Fibroblast of skin of abdomen (primary cell): ENCODE measurements around the gene NDFIP2.
A peak's percentile ranks its signal among the peaks of the same experiment; 100 is the strongest.
"Not testable (repeated sequence)": the region's sequence is repeated elsewhere in the genome, so short reads cannot be mapped to it uniquely, and the experiment has no call there.

Experiments
- DNase-seq: peaks from one replicate; pipeline ENCODE4 v3.0.0-alpha.2; 2013

NDFIP2 gene

DNA sequence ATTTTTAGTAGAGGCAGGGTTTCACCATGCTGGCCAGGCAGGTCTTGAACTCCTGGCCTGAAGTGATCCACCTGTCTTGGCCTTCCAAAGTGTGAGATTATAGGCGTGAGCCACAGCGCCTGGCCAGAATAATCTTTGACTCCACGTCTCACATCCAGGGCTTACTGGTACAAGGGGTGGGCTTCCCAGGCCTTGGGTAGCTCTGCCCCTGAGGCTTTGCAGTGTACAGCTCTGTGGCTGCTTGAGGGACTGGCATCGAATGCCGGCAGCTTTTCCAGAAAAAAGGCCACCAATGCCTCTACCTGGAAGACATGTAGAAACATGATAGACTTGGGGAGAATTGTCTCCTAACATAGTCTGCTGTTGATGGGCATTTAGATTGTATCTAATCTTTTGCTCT is 57.8 kb downstream of the NDFIP2 start:
- no peak for DNase-seq

DNA sequence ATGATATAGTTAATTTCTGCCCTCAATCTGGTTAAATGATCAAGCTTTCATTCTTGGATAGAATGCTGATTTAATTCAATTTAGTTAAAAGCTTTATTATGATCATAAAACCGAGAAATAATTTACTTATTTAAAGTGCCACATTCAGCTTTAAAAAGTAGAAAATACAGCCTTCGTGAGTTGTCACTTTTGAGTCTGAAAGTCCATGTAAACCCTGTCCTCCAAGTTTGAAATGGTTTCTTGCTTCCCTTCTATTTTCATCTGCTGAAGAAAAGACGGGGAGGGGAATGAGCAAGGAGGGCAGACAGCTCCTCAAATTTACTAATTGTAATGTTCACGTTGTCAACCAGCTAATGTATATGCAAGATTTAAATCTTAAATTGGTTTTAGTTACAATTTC is 59.5 kb downstream of the NDFIP2 start:
- DNase-seq = no peak

- DNase-seq = peak; percentile 55
These were observed 60.6 kb downstream of the NDFIP2 start for GRCh38 chr13:79541426-79542049.

GRCh38 chr13:79543883-79544282 is 62.9 kb downstream of the NDFIP2 start:
- no peak for DNase-seq

- DNase-seq = no peak
These were observed 66.5 kb downstream of the NDFIP2 start for GRCh38 chr13:79547211-79548195.

- DNase-seq = peak; percentile 8
These were observed 67.9 kb downstream of the NDFIP2 start for GRCh38 chr13:79548902-79549301.

DNA sequence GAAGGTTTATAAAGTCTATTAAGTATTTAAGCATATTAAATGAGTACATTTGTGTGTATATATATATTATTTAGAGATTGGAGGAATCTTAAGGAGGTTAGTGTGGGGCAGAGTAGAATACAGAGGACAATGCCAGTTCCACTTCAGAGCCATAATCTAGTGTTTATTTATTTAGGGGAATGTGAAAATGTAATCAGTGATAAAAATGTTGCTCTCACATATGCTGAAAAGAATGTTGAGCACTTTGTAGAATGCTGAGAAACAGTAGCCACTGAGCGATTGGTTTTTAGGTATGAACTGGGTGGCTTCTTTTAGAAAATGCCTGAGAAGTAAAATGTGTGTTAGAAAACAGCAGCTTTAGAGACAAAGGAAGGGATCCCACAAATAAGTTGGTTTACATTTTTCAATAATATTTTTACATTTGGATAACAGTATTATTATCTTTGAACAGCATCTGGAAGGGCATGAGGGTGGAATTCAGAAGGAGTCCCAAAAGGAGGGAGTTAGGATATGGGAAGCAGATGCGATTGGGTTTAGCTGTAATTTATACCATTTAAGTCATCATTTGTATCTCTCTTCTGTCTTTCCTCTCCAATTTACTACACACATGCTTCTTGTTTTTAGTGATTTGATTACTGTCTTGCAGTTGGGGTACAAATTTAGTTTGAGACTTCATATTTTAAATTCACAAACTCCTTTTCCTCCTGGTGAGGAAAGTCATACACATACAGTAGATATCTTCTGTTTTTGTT is 68.6 kb downstream of the NDFIP2 start:
- peak; percentile 4 for DNase-seq

DNA sequence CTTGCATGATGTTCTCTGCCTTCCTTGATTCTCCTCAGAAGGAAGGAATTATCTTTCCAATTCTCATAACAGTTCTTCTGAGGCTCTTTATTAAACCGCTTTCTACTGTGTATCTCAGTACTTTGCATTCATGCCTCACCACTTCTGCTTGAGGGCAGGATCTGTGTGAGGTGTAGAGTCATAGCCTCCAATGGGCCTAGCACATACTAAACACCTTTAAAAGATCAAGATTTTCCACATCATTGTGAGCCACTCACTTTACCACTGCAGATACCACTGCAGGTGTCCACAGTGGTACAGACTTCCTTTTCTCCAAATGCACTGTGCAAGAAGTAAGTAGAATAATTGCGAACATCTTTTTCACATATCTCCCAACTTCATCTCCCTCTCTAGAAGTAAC is 76.7 kb downstream of the NDFIP2 start:
- DNase-seq = no peak

DNA sequence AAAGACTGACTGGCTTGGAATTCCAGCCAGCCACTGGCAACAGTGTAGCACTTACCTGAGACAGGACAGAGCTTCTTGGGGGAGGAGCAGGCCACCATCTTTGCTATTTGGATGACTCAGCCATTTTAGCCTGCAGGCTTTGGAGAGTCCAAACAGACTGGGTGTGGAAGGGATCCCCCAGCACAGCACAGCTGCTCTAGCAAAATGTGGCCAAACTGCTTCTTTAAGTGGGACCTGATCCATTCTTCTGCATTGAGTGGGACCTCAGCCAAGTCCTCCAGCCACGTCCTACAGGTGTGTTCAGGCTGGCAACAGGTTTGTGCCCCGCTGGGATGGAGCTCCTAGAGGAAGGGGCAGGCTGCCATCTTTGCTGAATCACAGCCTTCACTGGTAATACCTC is 80.0 kb downstream of the NDFIP2 start:
- no peak for DNase-seq

- DNase-seq = no peak
These were observed 81.6 kb downstream of the NDFIP2 start for GRCh38 chr13:79562557-79562956.

- DNase-seq = no peak
These were observed 85.2 kb downstream of the NDFIP2 start for GRCh38 chr13:79566118-79566517.

GRCh38 chr13:79571147-79571546 is 90.2 kb downstream of the NDFIP2 start:
- DNase-seq = no peak

GRCh38 chr13:79573892-79574291 is 92.9 kb downstream of the NDFIP2 start:
- not testable (repeated sequence) for DNase-seq

GRCh38 chr13:79581870-79582315 is 100.9 kb downstream of the NDFIP2 start:
- DNase-seq = no peak

GRCh38 chr13:79582896-79583295 is 101.9 kb downstream of the NDFIP2 start:
- no peak for DNase-seq

- no peak for DNase-seq
These were observed 104.1 kb downstream of the NDFIP2 start for GRCh38 chr13:79585033-79585432.

GRCh38 chr13:79589603-79590393 is 108.8 kb downstream of the NDFIP2 start:
- no peak for DNase-seq

DNA sequence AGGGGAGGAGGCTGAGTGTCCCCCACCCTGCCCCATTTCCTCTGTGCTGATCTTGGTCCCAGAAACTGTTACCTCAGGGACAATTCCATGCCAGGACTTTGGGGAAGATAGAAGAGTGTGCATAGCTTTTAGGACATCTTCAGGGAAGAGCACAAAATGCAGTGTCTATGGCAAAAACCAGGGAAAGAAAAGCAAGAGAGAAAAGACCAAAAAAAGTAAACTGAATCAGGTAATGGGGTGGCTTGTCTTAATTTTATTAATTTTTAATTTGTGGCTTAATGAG is 109.4 kb downstream of the NDFIP2 start:
- DNase-seq = no peak

- no peak for DNase-seq
These were observed 110.5 kb downstream of the NDFIP2 start for GRCh38 chr13:79591493-79591892.

GRCh38 chr13:79593121-79593520 is 112.2 kb downstream of the NDFIP2 start:
- no peak for DNase-seq

DNA sequence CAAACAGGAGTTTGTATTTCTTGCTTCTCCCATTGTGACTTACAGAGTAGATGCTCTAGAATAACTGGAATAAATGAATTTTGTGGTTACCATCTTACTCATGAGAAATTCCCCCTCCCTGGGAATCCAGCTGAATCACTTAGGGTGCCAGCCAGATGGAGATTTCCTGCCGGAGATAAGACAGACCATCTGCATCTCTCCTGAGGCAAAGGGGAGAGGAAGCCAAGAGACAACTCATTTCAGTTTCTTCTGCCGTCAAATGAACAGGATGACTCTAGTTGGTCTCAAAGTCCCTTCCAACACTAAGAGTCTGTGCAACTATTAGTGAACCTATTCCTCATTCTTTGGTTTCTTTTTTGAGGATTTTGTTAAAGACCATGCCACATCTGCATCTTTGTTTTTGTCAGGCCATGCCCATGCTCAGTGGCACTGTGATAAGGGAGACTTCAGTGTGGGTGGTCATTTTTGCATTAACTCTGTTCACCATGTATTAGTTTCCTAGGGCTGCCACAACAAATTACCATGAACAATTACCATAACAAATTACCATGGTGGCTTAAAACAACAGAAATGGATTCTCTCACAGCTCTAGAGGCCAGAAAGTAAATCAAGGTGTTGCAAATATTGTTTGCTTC is 112.8 kb downstream of the NDFIP2 start:
- DNase-seq = peak; percentile 59

- DNase-seq = not testable (repeated sequence)
These were observed 119.2 kb downstream of the NDFIP2 start for GRCh38 chr13:79600146-79600545.
